MM.1S (cell line): ENCODE results near the gene OAS1.

Source experiments
- DNase-seq: peaks from one replicate; pipeline ENCODE4 v3.0.0-alpha.2; 2015
- H2AFZ ChIP-seq: fragments of 300-600 bp; sonication (generic); 2 replicates; pipeline ENCODE4 v1.6.0; 2016; ENCODE audit warnings: antibody characterized with exemption, low read length
- H3F3A ChIP-seq: fragments of 300-600 bp; sonication (generic); 2 replicates; pipeline ENCODE4 v1.6.1; 2016; ENCODE audit warnings: mild to moderate bottlenecking, antibody characterized with exemption, low read length, moderate library complexity, mixed read lengths; ENCODE audit not compliant: insufficient read depth
- H3K27ac ChIP-seq: fragments of 300-600 bp; sonication (generic); 2 replicates; pipeline ENCODE4 v1.5.1; 2016; ENCODE audit warnings: mild to moderate bottlenecking, low read length
- H3K27me3 ChIP-seq: fragments of 300-600 bp; sonication (generic); replicated peaks from 2 replicates; pipeline ENCODE4 v1.6.0; 2016; ENCODE audit warnings: low read length; ENCODE audit not compliant: insufficient read depth
- H3K36me3 ChIP-seq: fragments of 300-600 bp; sonication (generic); replicated peaks from 2 replicates; pipeline ENCODE4 v1.6.1; 2016; ENCODE audit warnings: mild to moderate bottlenecking, low read length, mixed read lengths; ENCODE audit not compliant: insufficient read depth
- H3K4me1 ChIP-seq: fragments of 300-600 bp; sonication (generic); 2 replicates; pipeline ENCODE4 v1.6.1; 2016; ENCODE audit warnings: low read length, mixed read lengths
- H3K4me2 ChIP-seq: fragments of 300-600 bp; sonication (generic); 2 replicates; pipeline ENCODE4 v1.6.0; 2016; ENCODE audit warnings: low read depth, low read length
- H3K4me3 ChIP-seq: fragments of 300-600 bp; sonication (generic); 2 replicates; pipeline ENCODE4 v1.5.1; 2016; ENCODE audit warnings: low read length, mixed read lengths
- H3K79me2 ChIP-seq: fragments of 300-600 bp; sonication (generic); 2 replicates; pipeline ENCODE4 v1.6.1; 2016; ENCODE audit warnings: mixed run types, low read length, mixed read lengths
- H3K9ac ChIP-seq: fragments of 300-600 bp; sonication (generic); 2 replicates; pipeline ENCODE4 v1.6.1; 2016; ENCODE audit warnings: low read length, mixed read lengths
- H3K9me2 ChIP-seq: fragments of 300-600 bp; sonication (generic); replicated peaks from 2 replicates; pipeline ENCODE4 v1.6.1; 2016; ENCODE audit warnings: mild to moderate bottlenecking, low read length, mixed read lengths; ENCODE audit not compliant: insufficient read depth
- H3K9me3 ChIP-seq: fragments of 300-600 bp; sonication (generic); replicated peaks from 2 replicates; pipeline ENCODE4 v1.6.1; 2016; ENCODE audit warnings: mild to moderate bottlenecking, low read length, mixed read lengths; ENCODE audit not compliant: insufficient read depth
- H4K20me1 ChIP-seq: fragments of 300-600 bp; sonication (generic); 2 replicates; pipeline ENCODE4 v1.6.1; 2016; ENCODE audit warnings: mild to moderate bottlenecking, low read length, moderate library complexity, mixed read lengths; ENCODE audit not compliant: insufficient read depth
- CTCF ChIP-seq: fragments of 300-600 bp; sonication (generic); IDR thresholded peaks from 2 replicates; pipeline ENCODE4 v1.5.1; 2016; ENCODE audit warnings: antibody characterized with exemption, low read length, mixed read lengths
- EZH2 ChIP-seq: fragments of 300-600 bp; sonication (generic); optimal IDR thresholded peaks from 2 replicates; pipeline ENCODE3; 2017; ENCODE audit warnings: low read depth, mild to moderate bottlenecking, antibody characterized with exemption, low read length, mixed read lengths
- EZH2phosphoT487 ChIP-seq: fragments of 300-600 bp; sonication (generic); IDR thresholded peaks from 2 replicates; pipeline ENCODE4 v1.6.1; 2018; ENCODE audit warnings: antibody characterized with exemption, low read length

OAS1 gene

GRCh38 chr12:112961074-112961473 is 54.3 kb downstream of the OAS1 start:
- Histone ChIP-seq H3K9me2 (no peaks in the 10 kb centered on the region), H3F3A (no peaks in the 10 kb centered on the region), H3K4me2 (no peak overlapping the region), H3K79me2 (no peaks in the 10 kb centered on the region), H3K9me3 (no peaks in the 10 kb centered on the region), H3K4me3 (no peak overlapping the region), H3K36me3 (no peaks in the 10 kb centered on the region), H3K27ac (no peak overlapping the region), H4K20me1 (no peaks in the 10 kb centered on the region), H3K4me1 (no peaks in the 10 kb centered on the region), H3K9ac (no peak overlapping the region), H2AFZ (no peak overlapping the region), H3K27me3 (no peaks in the 10 kb centered on the region)
- TF ChIP-seq CTCF, result no peak
- TF ChIP-seq EZH2phosphoT487, result no peak
- no peak for TF ChIP-seq EZH2
- DNase-seq, result no peak

GRCh38 chr12:112961536-112961935 is 54.8 kb downstream of the OAS1 start:
- Histone ChIP-seq H4K20me1 (no peaks in the 10 kb centered on the region), H3K4me3 (no peak overlapping the region), H3K4me1 (no peaks in the 10 kb centered on the region), H2AFZ (no peak overlapping the region), H3K9ac (no peak overlapping the region), H3F3A (no peaks in the 10 kb centered on the region), H3K27ac (no peak overlapping the region), H3K9me3 (no peaks in the 10 kb centered on the region), H3K79me2 (no peaks in the 10 kb centered on the region), H3K36me3 (no peaks in the 10 kb centered on the region), H3K9me2 (no peaks in the 10 kb centered on the region), H3K27me3 (no peaks in the 10 kb centered on the region), H3K4me2 (no peak overlapping the region)
- TF ChIP-seq EZH2 (no peak), CTCF (no peak), EZH2phosphoT487 (no peak)
- DNase-seq, result no peak

- Histone ChIP-seq H3K9me3 (no peaks in the 10 kb centered on the region), H2AFZ (no peak overlapping the region), H3K4me1 (no peaks in the 10 kb centered on the region), H3K36me3 (no peaks in the 10 kb centered on the region), H3K79me2 (no peaks in the 10 kb centered on the region), H3K27me3 (no peaks in the 10 kb centered on the region), H3K4me2 (no peak overlapping the region), H3F3A (no peaks in the 10 kb centered on the region), H3K9me2 (no peaks in the 10 kb centered on the region), H3K9ac (no peak overlapping the region), H3K4me3 (no peak overlapping the region), H3K27ac (no peak overlapping the region), H4K20me1 (no peaks in the 10 kb centered on the region)
- TF ChIP-seq EZH2 (no peak), EZH2phosphoT487 (no peak), CTCF (no peak)
- DNase-seq, result no peak
Measured at GRCh38 chr12:112962561-112962960, 55.8 kb downstream of the OAS1 start.
